ENCODE results near the gene GRAMD2B.

DNA sequence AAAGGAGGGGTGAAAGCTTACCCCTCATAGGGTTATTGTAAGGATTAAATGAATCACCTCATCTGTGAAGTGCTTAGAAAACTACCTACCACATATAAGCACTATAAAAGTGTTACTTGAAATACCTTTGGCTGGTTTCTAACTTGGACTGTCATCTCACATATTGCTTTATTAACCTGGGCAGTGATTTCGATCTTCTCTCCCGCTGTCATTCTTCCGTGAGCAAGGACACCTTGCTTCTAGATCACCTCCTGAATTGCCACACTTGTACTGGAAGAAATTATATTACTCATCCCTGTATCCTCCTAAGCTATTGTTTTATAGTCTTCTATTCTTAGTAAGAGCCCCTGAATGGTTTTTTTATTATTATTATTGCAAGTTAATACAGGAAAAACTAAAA, 34.0 kb upstream of the GRAMD2B start:
- TF ChIP-seq EP300 (IDR thresholded peaks at IDR 0.05; ENCODE audit: borderline replicate concordance in 1 of 2, low read depth in 2 of 2, low read length in 2 of 2), result no peak
- TF ChIP-seq, protein P1, sequence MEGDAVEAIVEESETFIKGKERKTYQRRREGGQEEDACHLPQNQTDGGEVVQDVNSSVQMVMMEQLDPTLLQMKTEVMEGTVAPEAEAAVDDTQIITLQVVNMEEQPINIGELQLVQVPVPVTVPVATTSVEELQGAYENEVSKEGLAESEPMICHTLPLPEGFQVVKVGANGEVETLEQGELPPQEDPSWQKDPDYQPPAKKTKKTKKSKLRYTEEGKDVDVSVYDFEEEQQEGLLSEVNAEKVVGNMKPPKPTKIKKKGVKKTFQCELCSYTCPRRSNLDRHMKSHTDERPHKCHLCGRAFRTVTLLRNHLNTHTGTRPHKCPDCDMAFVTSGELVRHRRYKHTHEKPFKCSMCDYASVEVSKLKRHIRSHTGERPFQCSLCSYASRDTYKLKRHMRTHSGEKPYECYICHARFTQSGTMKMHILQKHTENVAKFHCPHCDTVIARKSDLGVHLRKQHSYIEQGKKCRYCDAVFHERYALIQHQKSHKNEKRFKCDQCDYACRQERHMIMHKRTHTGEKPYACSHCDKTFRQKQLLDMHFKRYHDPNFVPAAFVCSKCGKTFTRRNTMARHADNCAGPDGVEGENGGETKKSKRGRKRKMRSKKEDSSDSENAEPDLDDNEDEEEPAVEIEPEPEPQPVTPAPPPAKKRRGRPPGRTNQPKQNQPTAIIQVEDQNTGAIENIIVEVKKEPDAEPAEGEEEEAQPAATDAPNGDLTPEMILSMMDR (IDR thresholded peaks at IDR 0.05; ENCODE audit: control extremely low read depth in 1 of 3, insufficient read depth in 1 of 3, low read depth in 1 of 3, low read length in 3 of 3), result no peak
- TF ChIP-seq EGR1 (IDR thresholded peaks at IDR 0.05; ENCODE audit: borderline replicate concordance, low read depth, low read length), result no peak
- TF ChIP-seq POLR2A (IDR thresholded peaks at IDR 0.05; ENCODE audit: control extremely low read depth in 1 of 2, low read depth in 2 of 2, low read length in 2 of 2), result no peak
- TF ChIP-seq EZH2 (IDR thresholded peaks at IDR 0.05; ENCODE audit: low read depth, low read length, severe bottlenecking), result no peak
- TF ChIP-seq, protein P2, sequence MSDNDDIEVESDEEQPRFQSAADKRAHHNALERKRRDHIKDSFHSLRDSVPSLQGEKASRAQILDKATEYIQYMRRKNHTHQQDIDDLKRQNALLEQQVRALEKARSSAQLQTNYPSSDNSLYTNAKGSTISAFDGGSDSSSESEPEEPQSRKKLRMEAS (IDR thresholded peaks at IDR 0.05), result no peak
- no peak for TF ChIP-seq ZNF274 (IDR thresholded peaks at IDR 0.05; ENCODE audit: borderline replicate concordance, extremely low read depth, low read length)
- TF ChIP-seq, protein P3, sequence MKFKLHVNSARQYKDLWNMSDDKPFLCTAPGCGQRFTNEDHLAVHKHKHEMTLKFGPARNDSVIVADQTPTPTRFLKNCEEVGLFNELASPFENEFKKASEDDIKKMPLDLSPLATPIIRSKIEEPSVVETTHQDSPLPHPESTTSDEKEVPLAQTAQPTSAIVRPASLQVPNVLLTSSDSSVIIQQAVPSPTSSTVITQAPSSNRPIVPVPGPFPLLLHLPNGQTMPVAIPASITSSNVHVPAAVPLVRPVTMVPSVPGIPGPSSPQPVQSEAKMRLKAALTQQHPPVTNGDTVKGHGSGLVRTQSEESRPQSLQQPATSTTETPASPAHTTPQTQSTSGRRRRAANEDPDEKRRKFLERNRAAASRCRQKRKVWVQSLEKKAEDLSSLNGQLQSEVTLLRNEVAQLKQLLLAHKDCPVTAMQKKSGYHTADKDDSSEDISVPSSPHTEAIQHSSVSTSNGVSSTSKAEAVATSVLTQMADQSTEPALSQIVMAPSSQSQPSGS (IDR thresholded peaks at IDR 0.05; ENCODE audit: low read length), result no peak
- TF ChIP-seq YY1 (IDR thresholded peaks at IDR 0.05; ENCODE audit: low read depth, low read length), result no peak
- TF ChIP-seq NANOG (IDR thresholded peaks at IDR 0.05; ENCODE audit: insufficient read depth, low read depth, low read length, poor library complexity, severe bottlenecking), result no peak
- TF ChIP-seq GABPA (IDR thresholded peaks at IDR 0.05; ENCODE audit: borderline replicate concordance, insufficient read depth, low read length), result no peak
- TF ChIP-seq GTF2F1 (IDR thresholded peaks at IDR 0.05; ENCODE audit: borderline replicate concordance, low read depth, low read length), result no peak

Data from H1 (cell line).